Measurements from ENCODE around the gene CADM2. TPM values are rescaled to one million over a fixed set of nuclear protein-coding genes. Genes with fewer than 3 reads are reported as not detected.

CADM2 gene
- total and polyA plus RNA-seq, 2 donors (not counting 3 experiments of a cell fraction or from before 2014, with no cell fraction given) = not detected

DNA sequence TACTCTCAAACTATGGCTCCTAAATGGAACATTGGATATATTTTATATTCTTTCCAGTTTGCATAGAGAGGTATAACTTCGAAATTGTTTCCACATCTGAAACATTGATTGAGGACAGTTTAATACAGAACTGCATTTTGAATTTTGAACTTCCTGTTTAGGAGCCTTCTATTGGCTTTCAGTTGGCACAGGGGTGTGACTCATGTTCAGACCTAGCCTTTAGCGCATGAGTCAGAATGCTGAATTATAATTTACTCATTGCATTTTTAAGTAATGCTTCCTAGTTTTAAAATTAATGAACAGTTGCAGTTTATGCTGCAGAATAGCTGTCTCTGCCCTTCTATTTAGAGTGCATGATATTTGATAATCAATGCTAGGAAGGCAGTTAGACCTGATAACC is 751.7 kb downstream of the CADM2 start:
- no peak overlapping the region for H3K27ac ChIP-seq (ENCODE audit: insufficient read depth, low read depth, low read length)
- H3K27me3 ChIP-seq (ENCODE audit: control insufficient read depth in 2 of 2, insufficient read depth in 2 of 2, low read length in 2 of 2) = no peaks in the 10 kb centered on the region
- no peak overlapping the region for H3K4me3 ChIP-seq (replicated peaks in 1 of 3; ENCODE audit: insufficient read depth in 1 of 3, low read depth in 1 of 3, low read length in 3 of 3)
- no peak overlapping the region for H3K4me2 ChIP-seq (ENCODE audit: insufficient read depth, low read length)
- dilution Hi-C loops (cut with MboI; ENCODE audit: extremely low pct_ligation_motif_present, low sequenced_read_pairs) = no loop called here
- no peaks in the 10 kb centered on the region for H3K4me1 ChIP-seq (ENCODE audit: control insufficient read depth, extremely low read depth, insufficient read depth, low read length)
- no peak for TF ChIP-seq FOS (IDR thresholded peaks at IDR 0.05; ENCODE audit: borderline replicate concordance, insufficient read depth, low read length)
- no peak for TF ChIP-seq EZH2 (IDR thresholded peaks at IDR 0.05; ENCODE audit: borderline replicate concordance, low read depth, low read length, severe bottlenecking)
- no peak for TF ChIP-seq POLR2A (IDR thresholded peaks at IDR 0.05; ENCODE audit: low read depth, low read length)
- TF ChIP-seq, protein P1, sequence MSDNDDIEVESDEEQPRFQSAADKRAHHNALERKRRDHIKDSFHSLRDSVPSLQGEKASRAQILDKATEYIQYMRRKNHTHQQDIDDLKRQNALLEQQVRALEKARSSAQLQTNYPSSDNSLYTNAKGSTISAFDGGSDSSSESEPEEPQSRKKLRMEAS (IDR thresholded peaks at IDR 0.05; ENCODE audit: insufficient read depth, insufficient read length) = no peak
- no peak for TF ChIP-seq MYC (IDR thresholded peaks at IDR 0.05; ENCODE audit: low read depth, low read length)
- no peak for TF ChIP-seq POLR2AphosphoS5 (IDR thresholded peaks at IDR 0.05; ENCODE audit: insufficient read depth, low read depth, low read length)
- no peak for TF ChIP-seq GATA2 (IDR thresholded peaks at IDR 0.05; ENCODE audit: insufficient read depth, insufficient read length, low read depth, low read length)
- no peak for TF ChIP-seq JUN (IDR thresholded peaks at IDR 0.05; ENCODE audit: borderline replicate concordance, insufficient read depth, insufficient read length, low read depth)
- TF ChIP-seq, protein P2, sequence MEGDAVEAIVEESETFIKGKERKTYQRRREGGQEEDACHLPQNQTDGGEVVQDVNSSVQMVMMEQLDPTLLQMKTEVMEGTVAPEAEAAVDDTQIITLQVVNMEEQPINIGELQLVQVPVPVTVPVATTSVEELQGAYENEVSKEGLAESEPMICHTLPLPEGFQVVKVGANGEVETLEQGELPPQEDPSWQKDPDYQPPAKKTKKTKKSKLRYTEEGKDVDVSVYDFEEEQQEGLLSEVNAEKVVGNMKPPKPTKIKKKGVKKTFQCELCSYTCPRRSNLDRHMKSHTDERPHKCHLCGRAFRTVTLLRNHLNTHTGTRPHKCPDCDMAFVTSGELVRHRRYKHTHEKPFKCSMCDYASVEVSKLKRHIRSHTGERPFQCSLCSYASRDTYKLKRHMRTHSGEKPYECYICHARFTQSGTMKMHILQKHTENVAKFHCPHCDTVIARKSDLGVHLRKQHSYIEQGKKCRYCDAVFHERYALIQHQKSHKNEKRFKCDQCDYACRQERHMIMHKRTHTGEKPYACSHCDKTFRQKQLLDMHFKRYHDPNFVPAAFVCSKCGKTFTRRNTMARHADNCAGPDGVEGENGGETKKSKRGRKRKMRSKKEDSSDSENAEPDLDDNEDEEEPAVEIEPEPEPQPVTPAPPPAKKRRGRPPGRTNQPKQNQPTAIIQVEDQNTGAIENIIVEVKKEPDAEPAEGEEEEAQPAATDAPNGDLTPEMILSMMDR (IDR thresholded peaks at IDR 0.05; ENCODE audit: extremely low read depth in 1 of 2, insufficient read depth in 1 of 2, low read depth in 1 of 2, low read length in 2 of 2) = no peak
- H3K9me1 ChIP-seq (replicated peaks; ENCODE audit: control insufficient read depth, extremely low read depth, insufficient read depth, low read length) = no peaks in the 10 kb centered on the region
- no peaks in the 10 kb centered on the region for H4K20me1 ChIP-seq (replicated peaks; ENCODE audit: control insufficient read depth, extremely low read depth, insufficient read depth, low read length)
- no peaks in the 10 kb centered on the region for H3K36me3 ChIP-seq (ENCODE audit: control insufficient read depth in 2 of 2, extremely low read depth in 1 of 2, insufficient read depth in 2 of 2, low read length in 2 of 2)
- H3K79me2 ChIP-seq (ENCODE audit: control insufficient read depth, insufficient read depth, low read length) = no peaks in the 10 kb centered on the region
- no peaks in the 10 kb centered on the region for H3K9me3 ChIP-seq (replicated peaks; ENCODE audit: control insufficient read depth, insufficient read depth, low read length)
- no peak overlapping the region for H3K9ac ChIP-seq (replicated peaks; ENCODE audit: extremely low read depth, insufficient read depth, low read length)
- FAIRE-seq (no peak), DNase-seq (ENCODE audit: low read depth, low spot score) (no peak)
- POLR2A ChIA-PET = no interaction called here
- intact Hi-C loops (cut with micrococcal nuclease) = no loop called here
- BruUV-seq (replicated peaks) = no TSS peak
- CTCF ChIA-PET = no interaction called here
- no peak overlapping the region for H2AFZ ChIP-seq (ENCODE audit: low read depth, low read length)
